Left kidney (tissue), 2 donors: ENCODE results near the gene GABBR2. TPM values are rescaled to one million over a fixed set of nuclear protein-coding genes. Genes with fewer than 3 reads are reported as not detected.
A peak's percentile ranks its signal among the peaks of the same experiment; 100 is the strongest.
"Not testable (repeated sequence)": the region's sequence is repeated elsewhere in the genome, so short reads cannot be mapped to it uniquely, and the experiment has no call there.

Experiments used
- DNase-seq: peaks from one replicate; pipeline ENCODE4 v3.0.0-alpha.2; 2013
- polyA plus RNA-seq: library from polyadenylated mRNA; unstranded; fragments of 120-200 nt; gene quantifications from one replicate; pipeline ENCODE4 v1.2.1, GENCODE V29; 2013; ENCODE audit not compliant: insufficient read length

Gene GABBR2
- polyA plus RNA-seq, 1 donor = 6.3 TPM

- DNase-seq = no peak
Measured at GRCh38 chr9:98686961-98687855, 21.5 kb downstream of the GABBR2 start.

GRCh38 chr9:98684816-98685215 lies 23.9 kb downstream of the GABBR2 start:
- DNase-seq = not testable (repeated sequence)

- no peak for DNase-seq
Measured at GRCh38 chr9:98678244-98678842, 30.4 kb downstream of the GABBR2 start.

GRCh38 chr9:98673681-98674080 lies 35.1 kb downstream of the GABBR2 start:
- DNase-seq = no peak

GRCh38 chr9:98667005-98667640 lies 41.6 kb downstream of the GABBR2 start:
- peak; percentile 46 for DNase-seq

GRCh38 chr9:98665501-98665900 lies 43.2 kb downstream of the GABBR2 start:
- DNase-seq = no peak

GRCh38 chr9:98660541-98660940 lies 48.2 kb downstream of the GABBR2 start:
- DNase-seq = no peak

- DNase-seq = peak; percentile 30
Measured at GRCh38 chr9:98658951-98659351, 49.8 kb downstream of the GABBR2 start.

GRCh38 chr9:98657897-98658296 lies 50.8 kb downstream of the GABBR2 start:
- DNase-seq = no peak

- no peak for DNase-seq
Measured at GRCh38 chr9:98656511-98656910, 52.2 kb downstream of the GABBR2 start.

- not testable (repeated sequence) for DNase-seq
Measured at GRCh38 chr9:98655428-98655827, 53.3 kb downstream of the GABBR2 start.

GRCh38 chr9:98654247-98654646 lies 54.5 kb downstream of the GABBR2 start:
- DNase-seq = no peak

GRCh38 chr9:98652741-98653140 lies 56.0 kb downstream of the GABBR2 start:
- DNase-seq = no peak

GRCh38 chr9:98652302-98652701 lies 56.4 kb downstream of the GABBR2 start:
- DNase-seq = no peak

GRCh38 chr9:98647236-98647635 lies 61.5 kb downstream of the GABBR2 start:
- DNase-seq = no peak

GRCh38 chr9:98644011-98644410 lies 64.7 kb downstream of the GABBR2 start:
- no peak for DNase-seq

- no peak for DNase-seq
Measured at GRCh38 chr9:98642661-98643312, 65.9 kb downstream of the GABBR2 start.

GRCh38 chr9:98641695-98642094 lies 67.0 kb downstream of the GABBR2 start:
- DNase-seq = no peak

GRCh38 chr9:98640394-98640793 lies 68.3 kb downstream of the GABBR2 start:
- DNase-seq = no peak

- DNase-seq = no peak
Measured at GRCh38 chr9:98639133-98639532, 69.6 kb downstream of the GABBR2 start.

GRCh38 chr9:98637381-98637780 lies 71.4 kb downstream of the GABBR2 start:
- no peak for DNase-seq

GRCh38 chr9:98635374-98635773 lies 73.4 kb downstream of the GABBR2 start:
- no peak for DNase-seq
